ENCODE results near the gene PDZK1IP1.

Gene PDZK1IP1

DNA sequence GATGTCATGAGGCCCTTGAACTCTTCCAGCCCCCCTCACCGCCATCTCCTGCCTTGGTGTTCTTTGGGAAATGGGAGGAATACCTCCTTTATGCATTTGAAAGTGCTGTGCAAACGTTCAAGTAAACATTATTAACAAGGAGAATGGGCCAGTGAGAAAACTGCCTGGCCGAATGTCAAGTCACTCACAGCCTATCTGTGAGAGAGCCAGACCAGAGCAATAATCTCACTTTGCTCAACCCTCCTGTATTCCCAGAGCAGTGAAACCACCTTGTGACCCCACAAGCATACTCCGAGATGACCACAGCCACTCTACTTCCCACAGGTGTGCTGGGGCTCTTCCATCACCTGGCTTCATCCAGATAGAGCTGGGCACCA, 37.0 kb upstream of the PDZK1IP1 start:
- Histone ChIP-seq H3K9me2 (replicated peaks; ENCODE audit: insufficient read depth, low read length) (no peaks in the 10 kb centered on the region), H3K27ac (ENCODE audit: low read depth, low read length) (no peak overlapping the region), H2AFZ (ENCODE audit: low read depth, low read length, severe bottlenecking) (no peak overlapping the region), H3K36me3 (ENCODE audit: low read length) (no peaks in the 10 kb centered on the region), H3K4me2 (ENCODE audit: low read depth, low read length, poor library complexity, severe bottlenecking) (no peak overlapping the region), H3F3A (ENCODE audit: insufficient read depth) (no peaks in the 10 kb centered on the region), H3K9ac (ENCODE audit: low read length) (no peak overlapping the region), H3K4me3 (ENCODE audit: insufficient read depth, low read length, poor library complexity, severe bottlenecking) (no peak overlapping the region), H3K9me3 (ENCODE audit: insufficient read depth, low read length) (no peaks in the 10 kb centered on the region), H3K27me3 (ENCODE audit: low read length) (no peaks in the 10 kb centered on the region), H3K79me2 (ENCODE audit: insufficient read depth, low read length) (no peaks in the 10 kb centered on the region), H4K20me1 (ENCODE audit: low read depth, low read length) (no peaks in the 10 kb centered on the region)
- TF ChIP-seq, protein P1, sequence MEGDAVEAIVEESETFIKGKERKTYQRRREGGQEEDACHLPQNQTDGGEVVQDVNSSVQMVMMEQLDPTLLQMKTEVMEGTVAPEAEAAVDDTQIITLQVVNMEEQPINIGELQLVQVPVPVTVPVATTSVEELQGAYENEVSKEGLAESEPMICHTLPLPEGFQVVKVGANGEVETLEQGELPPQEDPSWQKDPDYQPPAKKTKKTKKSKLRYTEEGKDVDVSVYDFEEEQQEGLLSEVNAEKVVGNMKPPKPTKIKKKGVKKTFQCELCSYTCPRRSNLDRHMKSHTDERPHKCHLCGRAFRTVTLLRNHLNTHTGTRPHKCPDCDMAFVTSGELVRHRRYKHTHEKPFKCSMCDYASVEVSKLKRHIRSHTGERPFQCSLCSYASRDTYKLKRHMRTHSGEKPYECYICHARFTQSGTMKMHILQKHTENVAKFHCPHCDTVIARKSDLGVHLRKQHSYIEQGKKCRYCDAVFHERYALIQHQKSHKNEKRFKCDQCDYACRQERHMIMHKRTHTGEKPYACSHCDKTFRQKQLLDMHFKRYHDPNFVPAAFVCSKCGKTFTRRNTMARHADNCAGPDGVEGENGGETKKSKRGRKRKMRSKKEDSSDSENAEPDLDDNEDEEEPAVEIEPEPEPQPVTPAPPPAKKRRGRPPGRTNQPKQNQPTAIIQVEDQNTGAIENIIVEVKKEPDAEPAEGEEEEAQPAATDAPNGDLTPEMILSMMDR (IDR thresholded peaks at IDR 0.05; ENCODE audit: insufficient read depth, low read length, poor library complexity, severe bottlenecking): no peak
- TF ChIP-seq EZH2phosphoT487 (conservative IDR thresholded peaks at IDR 0.05; ENCODE audit: low read length): no peak

DNA sequence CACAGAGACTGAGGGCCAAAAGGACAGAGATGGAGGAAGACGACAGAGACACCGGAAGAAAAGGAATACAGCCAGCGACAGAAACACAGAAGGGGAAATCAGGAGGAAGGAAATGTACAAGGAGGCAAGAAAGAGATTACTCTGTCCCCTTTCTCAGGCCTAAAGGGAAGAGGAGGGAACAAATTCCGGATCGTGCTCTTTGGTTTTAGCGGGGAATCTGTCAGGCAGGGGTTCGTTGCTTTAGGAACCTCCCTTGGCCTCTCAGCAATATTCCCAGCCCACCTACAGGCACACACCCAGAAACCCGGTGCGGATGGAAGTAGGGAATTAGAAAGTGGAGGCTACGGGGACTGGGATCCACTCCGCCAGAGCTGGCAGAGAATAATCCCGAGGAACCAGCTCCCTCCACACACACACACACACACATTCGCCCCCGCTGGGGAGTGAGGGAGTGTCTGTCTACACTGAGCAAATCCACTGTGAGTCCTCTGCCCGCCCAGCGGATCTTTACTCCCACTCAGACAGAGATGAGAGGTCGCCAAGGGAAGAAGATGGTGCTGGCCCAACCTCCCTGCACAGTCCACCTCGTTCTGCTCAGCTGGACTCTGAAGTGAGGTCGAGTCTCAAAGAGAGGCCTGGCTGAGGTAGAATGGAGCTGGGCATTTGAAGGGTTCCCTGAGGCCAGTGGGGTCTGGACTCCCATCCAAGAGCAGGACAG, 36.4 kb upstream of the PDZK1IP1 start:
- no peak overlapping the region for H3K27ac ChIP-seq (ENCODE audit: low read depth, low read length)
- TF ChIP-seq, protein P1 (IDR thresholded peaks at IDR 0.05; ENCODE audit: insufficient read depth, low read length, poor library complexity, severe bottlenecking): no peak
- no peak for TF ChIP-seq EZH2phosphoT487 (conservative IDR thresholded peaks at IDR 0.05; ENCODE audit: low read length)
- no peaks in the 10 kb centered on the region for H3F3A ChIP-seq (ENCODE audit: insufficient read depth)
- H3K79me2 ChIP-seq (ENCODE audit: insufficient read depth, low read length): no peaks in the 10 kb centered on the region
- no peak overlapping the region for H2AFZ ChIP-seq (ENCODE audit: low read depth, low read length, severe bottlenecking)
- H3K9ac ChIP-seq (ENCODE audit: low read length): no peak overlapping the region
- H4K20me1 ChIP-seq (ENCODE audit: low read depth, low read length): no peaks in the 10 kb centered on the region
- H3K9me3 ChIP-seq (ENCODE audit: insufficient read depth, low read length): no peaks in the 10 kb centered on the region
- no peak overlapping the region for H3K4me3 ChIP-seq (ENCODE audit: insufficient read depth, low read length, poor library complexity, severe bottlenecking)
- no peaks in the 10 kb centered on the region for H3K27me3 ChIP-seq (ENCODE audit: low read length)
- no peaks in the 10 kb centered on the region for H3K36me3 ChIP-seq (ENCODE audit: low read length)
- no peak overlapping the region for H3K4me2 ChIP-seq (ENCODE audit: low read depth, low read length, poor library complexity, severe bottlenecking)
- H3K9me2 ChIP-seq (replicated peaks; ENCODE audit: insufficient read depth, low read length): no peaks in the 10 kb centered on the region

DNA sequence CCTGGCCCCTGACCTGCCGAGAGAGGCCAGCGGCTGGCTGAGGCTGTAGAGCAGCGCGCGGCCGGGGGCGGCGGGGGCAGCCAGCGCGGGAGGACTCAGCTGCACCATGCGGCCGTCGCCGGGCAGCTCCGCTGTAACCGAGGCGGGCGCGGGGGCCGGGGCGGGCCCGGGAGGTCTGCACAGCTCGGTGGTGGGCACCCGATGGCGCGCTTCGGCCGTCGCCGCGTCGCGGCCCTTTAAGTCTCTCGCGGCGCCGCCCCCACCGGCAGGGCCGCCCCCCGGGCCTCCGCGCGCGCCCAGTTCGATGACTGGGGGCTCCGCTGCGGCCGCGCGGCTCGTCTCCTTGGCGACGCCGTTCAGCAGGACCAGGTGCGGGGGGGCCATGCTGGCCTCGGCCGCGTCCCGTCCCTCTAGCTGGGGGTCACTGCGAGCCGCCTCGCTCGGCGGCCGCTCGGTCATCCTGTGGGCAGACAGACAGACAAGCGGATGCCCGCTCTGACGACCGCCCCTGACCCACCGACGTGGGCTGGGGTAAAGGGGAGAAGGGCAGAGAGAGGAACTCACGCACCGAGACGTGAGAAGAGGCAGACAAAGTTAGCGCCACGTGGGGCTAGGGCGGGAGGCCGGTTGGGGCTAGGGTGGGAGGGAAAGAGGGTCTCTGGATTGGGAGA, 35.7 kb upstream of the PDZK1IP1 start:
- no peak overlapping the region for H3K4me2 ChIP-seq (ENCODE audit: low read depth, low read length, poor library complexity, severe bottlenecking)
- H2AFZ ChIP-seq (ENCODE audit: low read depth, low read length, severe bottlenecking): no peak overlapping the region
- no peak overlapping the region for H3K9ac ChIP-seq (ENCODE audit: low read length)
- H4K20me1 ChIP-seq (ENCODE audit: low read depth, low read length): no peaks in the 10 kb centered on the region
- H3K9me3 ChIP-seq (ENCODE audit: insufficient read depth, low read length): no peaks in the 10 kb centered on the region
- H3K79me2 ChIP-seq (ENCODE audit: insufficient read depth, low read length): no peaks in the 10 kb centered on the region
- H3K4me3 ChIP-seq (ENCODE audit: insufficient read depth, low read length, poor library complexity, severe bottlenecking): no peak overlapping the region
- H3F3A ChIP-seq (ENCODE audit: insufficient read depth): no peaks in the 10 kb centered on the region
- no peaks in the 10 kb centered on the region for H3K9me2 ChIP-seq (replicated peaks; ENCODE audit: insufficient read depth, low read length)
- H3K36me3 ChIP-seq (ENCODE audit: low read length): no peaks in the 10 kb centered on the region
- H3K27ac ChIP-seq (ENCODE audit: low read depth, low read length): no peak overlapping the region
- no peaks in the 10 kb centered on the region for H3K27me3 ChIP-seq (ENCODE audit: low read length)
- TF ChIP-seq, protein P1 (IDR thresholded peaks at IDR 0.05; ENCODE audit: insufficient read depth, low read length, poor library complexity, severe bottlenecking): no peak
- no peak for TF ChIP-seq EZH2phosphoT487 (conservative IDR thresholded peaks at IDR 0.05; ENCODE audit: low read length)

Measured in SU-DHL-6 (cell line).